K562 (cell line): ENCODE results near the gene DYSF. TPM values are rescaled to one million over a fixed set of nuclear protein-coding genes. Genes with fewer than 3 reads are reported as not detected.

Source experiments
- ATAC-seq: fragments of 200-7000 bp; cut with Tn5 transposase; 3 replicates; pipeline ENCODE4 v1.9.1; 2020; ENCODE audit warnings: moderate library complexity
- BruUV-seq: library from RNA; stranded (reverse); fragments of 400-500 nt; replicated peaks from 2 replicates; lab custom pipeline; 2021; lab: Mats Ljungman, UMichigan
- CTCF ChIA-PET: fragments of 300-600 bp; formaldehyde crosslinking; extraction: SDS; loops from one replicate; lab custom pipeline; 2021; ENCODE audit warnings: low intra/inter-chr PET ratio; lab: Yijun Ruan, JAX
- POLR2A ChIA-PET: fragments of 300-600, 350-650 bp; sonication (Branson Sonifier 250); formaldehyde crosslinking; extraction: SDS; loops from one replicate; lab custom pipeline; 2021; ENCODE audit warnings: antibody characterized with exemption, inconsistent platforms; lab: Yijun Ruan, JAX
- DNase-seq, 4 experiments: peaks; one replicate each; pipeline versions ENCODE4 v3.0.0 to v3.0.0-alpha.2; 2011 to 2018; ENCODE audit warnings: low spot score in 3 of 4, mixed read lengths in 3 of 4; ENCODE audit errors: extremely low read depth in 1 of 4
- FAIRE-seq: peaks from 2 replicates; lab custom pipeline; 2011; peaks lifted over from hg19 to GRCh38; lab: Jason Lieb, UNC
- H2AFZ ChIP-seq: 2 replicates; pipeline ENCODE4 v1.6.0; 2011; ENCODE audit warnings: low read depth, low read length, control low read depth, inconsistent platforms
- H3K27ac ChIP-seq: fragments of 200-600 bp; 3 replicates; pipeline ENCODE4 v1.8.0; 2011; ENCODE audit warnings: low read depth, mild to moderate bottlenecking, control low read depth, inconsistent platforms, low read length, moderate library complexity, mixed read lengths; ENCODE audit errors: extremely low read depth
- H3K27me3 ChIP-seq, 2 experiments: fragments of 300-600 bp in 1 of 2; 2 replicates in 1 of 2; 3 replicates in 1 of 2; pipeline versions ENCODE4 v1.6.0 to v1.8.0; 2011; ENCODE audit warnings: inconsistent platforms in 2 of 2, low read length in 2 of 2, mild to moderate bottlenecking in 1 of 2, mixed read lengths in 1 of 2, moderate library complexity in 1 of 2; ENCODE audit not compliant: control insufficient read depth in 2 of 2, insufficient read depth in 2 of 2
- H3K36me3 ChIP-seq: fragments of 300-600 bp; 3 replicates; pipeline ENCODE4 v1.8.0; 2011; ENCODE audit warnings: mild to moderate bottlenecking, low read length, inconsistent platforms; ENCODE audit not compliant: control insufficient read depth, insufficient read depth
- H3K4me1 ChIP-seq, 2 experiments: fragments of 200-600 bp in 1 of 2; replicated peaks in 1 of 2; 2 replicates in 1 of 2; 3 replicates in 1 of 2; pipeline versions ENCODE4 v1.5.1 to v1.8.0; 2011; ENCODE audit warnings: inconsistent platforms in 2 of 2, low read length in 2 of 2, mild to moderate bottlenecking in 1 of 2, mixed read lengths in 1 of 2, moderate library complexity in 1 of 2; ENCODE audit not compliant: control insufficient read depth in 2 of 2, insufficient read depth in 2 of 2
- H3K4me2 ChIP-seq: 2 replicates; pipeline ENCODE4 v1.6.1; 2011; ENCODE audit warnings: low read length, control low read depth, inconsistent platforms, mixed read lengths; ENCODE audit not compliant: insufficient read depth
- H3K4me3 ChIP-seq: fragments of 200-600 bp; sonication (generic), shearing (Covaris generic); 2 replicates; pipeline ENCODE4 v1.5.1; 2016; ENCODE audit warnings: control low read depth, inconsistent platforms
- H3K79me2 ChIP-seq: fragments of 200-600 bp; 3 replicates; pipeline ENCODE4 v1.8.0; 2011; ENCODE audit warnings: low read length, inconsistent platforms; ENCODE audit not compliant: control insufficient read depth, insufficient read depth
- H3K9ac ChIP-seq, 2 experiments: 2 replicates each; pipeline versions ENCODE4 v1.6.0 to v1.6.1; 2011; ENCODE audit warnings: low read depth in 2 of 2, low read length in 2 of 2, control low read depth in 1 of 2, inconsistent platforms in 1 of 2, mild to moderate bottlenecking in 1 of 2, mixed read lengths in 1 of 2; ENCODE audit not compliant: insufficient read depth in 1 of 2
- H3K9me1 ChIP-seq: one replicate; pipeline ENCODE4 v1.6.0; 2011; ENCODE audit warnings: inconsistent platforms, mild to moderate bottlenecking, low read length, moderate library complexity; ENCODE audit not compliant: control insufficient read depth, insufficient read depth
- H3K9me3 ChIP-seq: replicated peaks from 2 replicates; pipeline ENCODE4 v1.5.1; 2011; ENCODE audit warnings: low read depth, low read length, inconsistent platforms; ENCODE audit not compliant: control insufficient read depth, insufficient read depth
- H4K20me1 ChIP-seq: replicated peaks from 2 replicates; pipeline ENCODE4 v1.6.1; 2011; ENCODE audit warnings: low read length, inconsistent platforms, mixed read lengths; ENCODE audit not compliant: control insufficient read depth, insufficient read depth
- BMI1 ChIP-seq: fragments of 150-350 bp; IDR thresholded peaks from 2 replicates; pipeline ENCODE4 v1.6.1; 2014; ENCODE audit warnings: low read length
- CBFB ChIP-seq: sonication (generic); formaldehyde crosslinking; IDR thresholded peaks from 2 replicates; pipeline ENCODE4 v1.4.0; 2020; ENCODE audit warnings: mild to moderate bottlenecking, missing genetic modification reagents
- CC2D1A ChIP-seq: fragments of 450-650 bp; IDR thresholded peaks from 2 replicates; pipeline ENCODE4 v1.6.1; 2017; ENCODE audit warnings: mild to moderate bottlenecking
- E2F4 ChIP-seq: sonication (generic); formaldehyde crosslinking; IDR thresholded peaks from 2 replicates; pipeline ENCODE4 v1.8.0; 2022; ENCODE audit warnings: mild to moderate bottlenecking, low read depth, missing genetic modification reagents
- EP300 ChIP-seq: IDR thresholded peaks from 2 replicates; pipeline ENCODE4 v1.6.1; 2012; ENCODE audit warnings: low read length, improper control_type of control experiment
- FOXM1 ChIP-seq, 2 experiments: fragments of 450-650 bp in 1 of 2; sonication (generic) in 1 of 2; formaldehyde crosslinking in 1 of 2; IDR thresholded peaks; 2 replicates each; pipeline versions ENCODE4 v1.6.1 to v1.9.0; 2017 to 2022; ENCODE audit warnings: low read depth in 2 of 2, mild to moderate bottlenecking in 2 of 2, missing genetic modification reagents in 1 of 2, moderate library complexity in 1 of 2
- GMEB1 ChIP-seq: fragments of 250-450 bp; sonication (Bioruptor Pico); IDR thresholded peaks from 2 replicates; pipeline ENCODE4 v1.4.0; 2020; ENCODE audit warnings: mild to moderate bottlenecking
- HOMEZ ChIP-seq: fragments of 250-450 bp; sonication (Bioruptor Pico); IDR thresholded peaks from 2 replicates; pipeline ENCODE4 v1.4.0; 2020; ENCODE audit warnings: mild to moderate bottlenecking, moderate library complexity
- NFYB ChIP-seq: IDR thresholded peaks from 2 replicates; pipeline ENCODE4 v1.6.1; 2011; ENCODE audit warnings: mild to moderate bottlenecking, moderate library complexity; ENCODE audit not compliant: insufficient read length; ENCODE audit errors: extremely low read depth
- PBX2 ChIP-seq, 2 experiments: IDR thresholded peaks in 1 of 2; conservative IDR thresholded peaks in 1 of 2; 2 replicates each; pipeline ENCODE4 v1.6.1; 2016; ENCODE audit warnings: low read depth in 2 of 2, mild to moderate bottlenecking in 1 of 2, missing compliant biosample characterization in 1 of 2, missing genetic modification characterization in 1 of 2, moderate library complexity in 1 of 2
- PURB ChIP-seq: sonication (generic); formaldehyde crosslinking; IDR thresholded peaks from 2 replicates; pipeline ENCODE4 v1.9.0; 2021; ENCODE audit warnings: low read depth, mild to moderate bottlenecking, missing genetic modification reagents
- TBP ChIP-seq: optimal IDR thresholded peaks from 2 replicates; pipeline ENCODE3; 2011; ENCODE audit warnings: low read depth, low read length, improper control_type of control experiment
- TCF7L2 ChIP-seq: fragments of 150-350 bp; IDR thresholded peaks from 2 replicates; pipeline ENCODE4 v1.6.1; 2016; ENCODE audit warnings: low read depth, mild to moderate bottlenecking, low read length, moderate library complexity
- WHSC1 ChIP-seq: IDR thresholded peaks from one replicate; pipeline ENCODE4 v1.6.1; 2012; ENCODE audit warnings: low read length, control low read depth, inconsistent platforms
- ZNF165 ChIP-seq: fragments of 250-450 bp; sonication (Bioruptor Pico); IDR thresholded peaks from 2 replicates; pipeline ENCODE4 v1.4.0; 2020; ENCODE audit warnings: borderline replicate concordance
- ZNF589 ChIP-seq: fragments of 200-800 bp; sonication (Bioruptor generic); IDR thresholded peaks from 2 replicates; pipeline ENCODE4 v1.6.1; 2016; ENCODE audit warnings: low read depth, missing genetic modification characterization, missing compliant biosample characterization
- WGBS: fragments of 100-300 bp; shearing (Covaris generic); methylation state at CpG from one replicate; pipeline ENCODE4 v1.1.6; 2016; ENCODE audit warnings: low coverage, mixed read lengths; ENCODE audit not compliant: insufficient coverage; ENCODE audit errors: missing lambda C conversion rate; 5-methylcytosine and 5-hydroxymethylcytosine counted together
- in situ Hi-C: fragments of 300-500 bp; cut with MboI; formaldehyde crosslinking; loops from 4 replicates; pipeline ENCODE4 v1.15.0; 2018; ENCODE audit warnings: inconsistent platforms, mixed read lengths
- intact Hi-C: fragments of 100-400 bp; cut with micrococcal nuclease; formaldehyde crosslinking; loops from 2 replicates; pipeline ENCODE4 v1.14.2; 2022
- polyA plus RNA-seq, 8 experiments: library from polyadenylated mRNA; depleted of rRNA in 4 of 8; stranded (reverse) in 5 of 8; unstranded in 3 of 8; fragments of >200 nt; fragmentation: Nextera tagmentation in 2 of 8; fragmentation: Illumina TruSeq in 1 of 8; extraction: Ambion mirVana in 2 of 8; extraction: Trizol in 1 of 8; gene quantifications; 2 replicates each; pipeline versions ENCODE4 v1.2.1 to v1.2.3, GENCODE V29; 2011 to 2014; ENCODE audit warnings: inconsistent platforms in 1 of 8, missing spikeins in 1 of 8
- total RNA-seq, 7 experiments: library from RNA; depleted of rRNA in 6 of 7; stranded (reverse); fragments of >200 nt in 6 of 7; fragmentation: Illumina TruSeq in 2 of 7; extraction: Trizol in 2 of 7; gene quantifications; 2 replicates each; pipeline versions ENCODE4 v1.2.1 to v1.2.3, GENCODE V29; 2011 to 2021; ENCODE audit warnings: low replicate concordance in 1 of 7

The DYSF gene
- total and polyA plus RNA-seq, 9 of the 15 experiments (the other 6 are each of a cell fraction or from before 2014, with no cell fraction given), result 0.01 to 0.80 (median 0.29) TPM

- no peak overlapping the region for H2AFZ ChIP-seq
- no peak overlapping the region for H3K4me3 ChIP-seq
- DNase-seq (no peak), FAIRE-seq (no peak), ATAC-seq (no peak)
- H3K4me1 ChIP-seq, result no peaks in the 10 kb centered on the region
- H3K4me2 ChIP-seq, result no peak overlapping the region
- in situ Hi-C loops (no loop called here), intact Hi-C loops (no loop called here)
- H4K20me1 ChIP-seq, result no peaks in the 10 kb centered on the region
- no peak overlapping the region for H3K27ac ChIP-seq
- peaks cover 0 to 5% of the 10 kb centered on the region in 2 experiments; a peak in 2 of 5 replicates for H3K27me3 ChIP-seq
- no TSS peak for BruUV-seq
- POLR2A ChIA-PET, result no interaction called here
- no peaks in the 10 kb centered on the region for H3K79me2 ChIP-seq
- CTCF ChIA-PET, result no interaction called here
- H3K9me1 ChIP-seq, result no peaks in the 10 kb centered on the region
- H3K9ac ChIP-seq, result no peak overlapping the region
- no peaks in the 10 kb centered on the region for H3K36me3 ChIP-seq
- WGBS, result 8% methylated on average over 3 of the region's 5 CpGs
- no peaks in the 10 kb centered on the region for H3K9me3 ChIP-seq
- TF ChIP-seq E2F4 (CRISPR knock-in tag) (no peak), WHSC1 (no peak), HOMEZ (CRISPR knock-in tag) (no peak), NFYB (no peak), EP300 (no peak), FOXM1 (IDR thresholded peaks at IDR 0.05; ENCODE audit: low read depth) (no peak), FOXM1 (CRISPR knock-in tag; IDR thresholded peaks at IDR 0.05; ENCODE audit: low read depth) (no peak), TBP (no peak), TCF7L2 (no peak), CBFB (CRISPR knock-in tag) (no peak), ZNF165 (no peak), GMEB1 (no peak), ZNF589 (CRISPR knock-in tag) (no peak), PURB (no peak), CC2D1A (no peak), PBX2 (CRISPR knock-in tag; IDR thresholded peaks at IDR 0.05; ENCODE audit: low read depth) (no peak), PBX2 (tag; conservative IDR thresholded peaks at IDR 0.05; ENCODE audit: low read depth) (no peak), BMI1 (no peak)
Observed at GRCh38 chr2:71637168-71637567, 183.8 kb downstream of the DYSF start.
